GM19463 (cell line): Measurements from ENCODE around the gene SYT9.

ENCODE experiments used
- ATAC-seq: cut with Tn5 transposase; IDR thresholded peaks from one replicate; pipeline ENCODE4 v1.9.1; 2021; ENCODE audit warnings: mild to moderate bottlenecking, moderate library complexity; ENCODE audit not compliant: unreplicated experiment

Gene SYT9

DNA sequence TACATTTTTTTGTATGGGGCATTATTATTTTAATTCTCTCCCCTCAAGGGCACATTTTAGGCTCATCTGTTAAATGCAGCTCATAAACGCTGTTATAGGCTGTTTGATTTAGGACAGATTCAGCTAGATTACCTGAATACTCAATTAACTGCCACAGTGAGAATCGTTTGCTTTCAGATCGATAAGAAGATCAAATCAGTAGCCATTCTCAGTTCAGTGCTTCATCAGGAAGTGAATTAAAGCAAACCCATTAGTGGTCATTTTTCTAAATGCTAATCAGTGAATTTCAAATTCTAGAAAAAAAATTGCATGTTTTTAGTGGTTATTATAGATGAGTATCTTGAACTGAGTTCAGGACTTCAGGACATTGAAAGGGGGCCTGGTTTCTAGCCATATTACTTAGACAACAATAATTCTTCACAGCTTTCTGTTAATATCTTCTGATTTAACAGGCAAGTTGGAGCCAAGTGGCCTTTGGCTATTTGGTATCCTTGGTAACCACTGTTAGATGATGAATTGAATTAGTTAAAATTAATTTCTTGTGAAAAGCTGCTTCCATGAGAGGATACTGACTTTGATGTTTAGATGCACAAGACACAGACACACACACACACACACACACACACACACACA lies 18.6 kb downstream of the SYT9 start:
- no peak for ATAC-seq

DNA sequence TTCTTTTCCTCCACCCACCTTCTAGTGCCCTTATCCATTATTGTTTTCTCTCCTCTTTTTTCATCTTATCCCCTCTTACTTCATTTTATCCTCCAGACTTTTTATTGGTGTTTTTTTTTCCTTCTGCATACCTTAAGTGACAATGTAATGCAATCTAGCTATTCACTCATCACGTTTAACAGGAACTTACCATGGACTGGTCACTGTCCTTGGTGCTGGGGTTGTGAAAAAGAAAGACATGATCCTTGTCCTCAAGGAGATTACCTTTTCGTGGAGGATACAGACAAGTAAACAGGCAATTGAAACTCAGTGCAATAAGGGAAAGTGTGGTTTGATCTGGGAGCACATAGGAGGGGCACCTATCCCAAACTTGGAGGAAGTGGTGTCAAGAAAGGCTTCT lies 20.7 kb downstream of the SYT9 start:
- ATAC-seq, result no peak

DNA sequence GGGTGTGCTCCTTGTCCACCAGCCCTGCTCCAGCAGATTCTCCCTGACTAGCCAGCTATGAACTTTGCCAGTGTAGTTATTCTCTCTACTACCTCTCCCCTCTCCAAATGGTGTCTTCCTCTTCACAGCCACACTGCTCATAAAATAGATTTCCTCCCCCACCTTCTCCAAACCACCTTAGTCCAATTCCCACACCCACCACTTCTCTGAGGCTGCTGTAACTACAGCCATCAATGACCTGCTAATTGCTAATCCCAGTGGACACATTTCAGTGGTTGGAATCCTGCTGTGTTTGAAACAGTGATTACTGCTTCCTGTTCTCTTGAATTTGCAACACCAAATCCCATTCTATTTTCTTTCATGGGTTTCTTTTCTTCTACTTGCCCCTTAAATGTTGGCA lies 23.4 kb downstream of the SYT9 start:
- ATAC-seq, result no peak

DNA sequence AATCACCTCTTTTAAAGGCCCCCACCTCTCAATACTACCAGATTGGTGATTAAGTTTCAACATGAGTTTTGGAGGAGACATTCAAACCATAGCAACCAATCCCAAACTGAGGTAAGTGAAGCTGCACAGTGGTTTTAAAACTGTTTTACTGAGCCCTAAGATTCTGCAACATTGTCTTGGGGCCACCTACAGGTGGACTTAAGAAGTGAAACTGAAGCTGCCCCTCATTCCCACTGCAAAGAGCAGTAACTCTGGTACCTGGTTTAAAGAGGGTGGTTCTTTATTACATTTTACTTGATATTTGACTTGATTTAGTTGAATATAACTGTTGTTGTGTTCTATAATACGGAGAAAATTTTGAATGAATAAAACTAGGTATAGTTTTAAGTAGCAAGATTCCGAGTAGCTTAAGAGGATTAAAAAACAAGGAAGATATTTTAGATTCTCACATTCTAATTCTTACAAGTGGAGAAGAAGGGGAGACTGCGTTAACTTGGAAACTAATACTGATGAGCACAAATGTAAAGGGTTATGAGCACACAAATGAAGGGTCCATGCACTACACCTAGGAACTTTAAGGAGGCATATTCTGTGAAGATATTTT lies 26.7 kb downstream of the SYT9 start:
- no peak for ATAC-seq

DNA sequence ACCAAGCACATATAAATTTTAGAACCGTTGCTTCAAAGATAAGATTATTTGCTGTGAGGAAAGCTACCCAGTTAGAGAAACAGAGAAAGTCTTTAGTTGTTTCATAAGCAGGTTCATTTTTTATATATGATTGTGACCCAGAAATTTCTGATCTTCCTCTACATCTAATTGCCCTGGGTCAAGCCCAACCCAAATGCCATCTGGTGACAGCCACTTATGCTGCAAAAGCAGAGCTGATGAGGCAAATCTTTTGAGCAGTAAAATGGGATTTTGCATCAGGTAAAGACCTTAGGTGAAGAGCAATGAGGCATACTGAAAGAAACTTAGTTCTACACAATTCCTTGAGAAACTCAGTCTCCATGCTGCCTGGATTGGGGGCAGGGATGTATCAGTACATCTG lies 28.0 kb downstream of the SYT9 start:
- no peak for ATAC-seq

DNA sequence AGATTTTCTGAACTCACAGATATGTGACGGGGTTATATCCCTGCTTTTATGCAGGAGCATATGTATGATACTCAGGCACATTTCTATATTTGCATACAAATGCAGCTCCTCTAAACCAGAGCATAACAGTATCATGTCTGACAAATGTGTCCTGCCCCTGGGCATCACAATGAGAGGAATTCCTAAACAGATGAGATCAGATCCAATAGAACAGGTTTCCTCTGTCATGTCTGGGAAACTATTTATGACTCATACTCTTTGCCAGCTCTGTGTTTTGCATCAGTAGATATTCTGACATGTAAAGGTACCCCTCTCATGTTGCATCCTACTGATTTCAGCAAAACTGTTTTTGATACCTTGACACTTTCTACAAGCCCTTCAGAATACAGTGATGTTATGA lies 29.4 kb downstream of the SYT9 start:
- ATAC-seq, result no peak

DNA sequence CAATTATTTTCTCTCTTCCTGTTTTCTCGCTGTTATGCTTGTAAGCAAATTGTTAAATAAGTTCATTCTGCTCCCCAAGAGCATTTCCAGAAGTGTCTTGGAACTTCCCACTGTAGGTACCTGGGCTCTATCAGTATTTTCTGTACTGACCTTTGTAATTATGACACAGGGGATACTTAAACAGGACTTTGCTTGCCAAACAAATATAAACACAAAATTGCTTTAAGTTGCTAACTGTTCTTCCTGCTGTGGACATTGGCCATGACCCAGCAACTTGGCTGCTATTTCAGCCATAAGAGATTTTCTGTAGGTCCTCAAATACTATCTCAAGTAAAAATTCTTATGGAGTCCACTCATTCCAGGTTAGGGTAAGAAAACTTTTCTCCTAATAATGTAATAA lies 30.1 kb downstream of the SYT9 start:
- no peak for ATAC-seq

DNA sequence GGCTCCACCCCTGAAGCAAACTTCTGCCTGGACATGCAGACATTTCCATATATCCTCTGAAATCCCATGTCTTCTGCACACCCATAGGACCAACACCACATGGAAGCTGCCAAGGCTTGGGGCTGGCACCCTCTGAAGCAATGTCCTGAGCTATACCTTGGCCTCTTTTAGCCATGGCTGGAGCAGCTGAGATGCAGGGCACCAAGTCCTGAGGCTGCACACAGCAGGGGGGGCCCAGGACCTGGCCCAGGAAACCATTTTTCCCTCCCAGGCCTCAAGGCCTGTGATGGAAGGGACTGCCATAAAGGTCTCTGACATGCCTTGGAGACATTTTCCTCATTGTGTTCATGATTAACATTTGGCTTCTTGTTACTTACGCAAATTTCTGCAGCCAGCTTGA lies 34.5 kb downstream of the SYT9 start:
- no peak for ATAC-seq

DNA sequence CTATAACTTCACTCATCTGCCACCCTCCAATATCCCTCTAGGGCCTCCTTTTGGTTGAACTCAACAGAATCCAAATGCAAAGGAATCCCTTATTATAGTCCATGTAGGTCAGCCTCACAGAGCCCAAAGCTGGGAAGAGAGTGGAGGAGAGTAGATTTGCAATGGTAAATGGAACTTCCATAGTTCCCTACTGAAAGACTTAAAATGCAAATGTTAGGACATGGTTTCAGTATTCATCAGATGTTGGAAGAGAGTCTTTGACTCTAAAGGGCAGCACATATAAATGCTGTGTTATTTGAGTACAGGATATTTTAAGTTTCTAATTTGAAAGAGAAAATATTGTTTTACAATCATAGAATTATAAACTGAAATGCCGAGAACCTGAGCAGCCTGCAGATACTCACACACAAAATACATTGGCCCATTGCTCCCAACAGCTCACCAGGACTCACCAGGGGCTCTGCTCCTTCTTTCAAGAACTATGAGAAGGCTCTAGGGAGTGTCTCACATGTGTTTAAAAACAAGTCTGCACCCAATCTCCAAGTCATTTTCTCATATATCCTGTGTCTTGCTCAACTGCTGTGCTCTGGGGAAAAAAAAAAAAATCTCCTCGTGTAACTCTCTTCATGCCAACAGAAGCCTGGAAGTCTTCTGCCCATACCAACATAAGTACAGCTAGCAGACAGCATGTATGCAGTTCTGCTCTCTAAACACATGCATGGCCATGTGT lies 39.6 kb downstream of the SYT9 start:
- no peak for ATAC-seq

DNA sequence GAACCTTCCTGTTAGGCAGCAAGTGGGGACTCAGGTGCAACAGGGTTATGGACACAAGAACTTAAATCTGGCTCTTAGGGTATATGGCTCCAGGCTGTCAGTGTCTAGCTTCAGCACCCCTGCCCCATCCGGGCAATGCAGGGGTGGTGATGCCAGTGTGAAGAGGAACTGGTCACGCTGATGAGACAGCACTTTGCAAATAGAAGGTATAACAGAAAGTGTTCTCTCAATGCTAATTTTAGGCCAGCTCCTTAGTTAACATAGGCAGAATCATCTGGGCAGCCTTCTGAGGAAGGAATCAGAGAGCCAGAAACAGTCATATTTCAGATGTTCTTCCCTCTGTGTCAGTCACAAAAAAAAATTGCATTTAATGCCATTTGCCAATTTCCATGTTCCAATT lies 41.2 kb downstream of the SYT9 start:
- ATAC-seq, result no peak

DNA sequence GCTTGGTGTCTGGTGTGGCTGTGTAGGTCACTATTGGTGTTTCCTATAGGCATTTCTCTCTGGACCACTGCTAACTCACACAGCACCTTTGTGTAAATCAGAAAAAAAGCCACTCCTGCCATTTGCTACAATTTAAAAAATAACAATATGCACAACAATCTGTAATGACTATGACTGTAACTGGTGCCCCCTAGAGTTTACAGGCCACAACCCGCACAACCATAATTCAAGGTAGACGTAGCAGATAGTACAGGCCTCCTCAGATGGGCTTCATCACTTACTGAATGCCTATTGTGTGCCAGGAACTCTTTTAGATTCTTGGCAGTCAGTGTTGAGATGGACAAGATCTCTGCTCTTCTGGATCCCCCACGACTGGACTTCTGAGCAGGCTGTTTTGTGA lies 47.7 kb downstream of the SYT9 start:
- ATAC-seq, result no peak

DNA sequence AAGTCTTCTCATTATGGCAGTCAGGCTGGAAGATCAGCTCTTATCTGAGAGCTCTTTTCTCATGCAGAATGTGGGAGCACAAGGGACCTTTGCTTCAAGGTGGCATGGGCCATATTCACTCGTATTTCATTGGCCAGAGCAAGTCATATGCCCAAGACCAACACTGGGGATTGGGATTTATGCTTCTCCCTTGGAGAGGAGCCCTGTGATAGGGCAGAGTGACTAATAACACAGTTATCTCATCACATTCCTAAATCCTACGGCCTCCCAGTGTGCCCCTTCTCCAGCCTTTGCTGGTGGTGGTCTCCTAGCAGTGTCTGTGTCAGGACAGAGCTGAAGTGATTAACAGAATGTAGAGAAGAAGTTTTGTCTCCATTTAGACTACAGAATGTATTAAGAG lies 48.6 kb downstream of the SYT9 start:
- ATAC-seq, result no peak

DNA sequence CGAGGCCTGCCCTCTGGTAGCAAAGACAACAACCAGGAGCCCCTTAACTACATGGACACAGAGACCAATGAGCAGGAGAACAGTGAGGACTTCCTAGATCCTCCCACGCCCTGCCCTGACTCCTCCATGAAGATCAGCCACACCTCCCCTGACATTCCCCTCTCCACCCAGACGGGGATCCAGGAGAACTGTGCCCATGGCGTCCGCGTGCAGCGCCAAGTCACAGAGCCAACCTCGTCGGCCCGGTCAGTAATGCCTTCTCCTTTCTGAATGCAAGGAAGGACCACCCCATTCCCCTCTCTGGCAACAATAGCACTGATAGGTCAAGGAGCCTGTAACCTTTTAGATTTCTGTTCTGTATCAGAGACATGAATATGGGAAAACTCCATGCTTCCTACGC lies 51.4 kb downstream of the SYT9 start:
- no peak for ATAC-seq

DNA sequence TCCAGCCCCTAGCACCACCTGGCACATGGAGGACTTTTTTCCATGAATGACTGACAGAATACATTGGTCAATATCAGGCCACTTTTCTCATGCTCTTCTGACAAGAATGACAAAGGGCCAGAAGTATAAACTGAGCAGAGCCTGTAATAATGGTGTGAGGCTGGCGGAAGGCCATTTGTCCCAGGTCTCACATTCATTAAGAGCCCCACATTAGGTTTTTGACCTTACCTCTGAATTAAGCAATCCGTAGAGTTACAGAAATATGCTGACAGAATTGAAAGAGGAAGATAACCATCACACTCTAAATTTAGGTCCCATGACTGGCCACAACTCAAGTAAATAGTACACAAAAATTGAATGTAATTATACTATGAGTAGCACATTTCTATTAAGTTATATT lies 55.2 kb downstream of the SYT9 start:
- ATAC-seq, result no peak

DNA sequence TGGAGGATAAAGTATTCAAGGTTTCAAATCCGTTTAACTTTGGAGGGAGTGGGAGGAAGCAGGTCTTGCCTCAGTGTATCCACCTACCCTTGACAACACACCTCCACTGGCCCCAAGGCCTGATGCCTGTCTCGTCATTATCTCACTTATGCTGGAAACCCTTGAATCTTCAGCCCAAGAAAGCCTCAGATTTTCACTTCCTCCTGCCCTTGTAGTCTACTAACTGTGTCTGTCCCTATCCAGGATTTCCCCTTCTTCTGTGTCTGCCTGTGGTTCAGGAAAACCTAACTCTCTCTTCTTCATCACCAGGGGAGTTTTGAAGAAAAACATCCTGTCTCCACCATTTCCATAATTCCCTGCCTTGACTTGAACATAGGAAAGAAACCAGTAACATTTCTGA lies 56.1 kb downstream of the SYT9 start:
- ATAC-seq, result peak; percentile 68

DNA sequence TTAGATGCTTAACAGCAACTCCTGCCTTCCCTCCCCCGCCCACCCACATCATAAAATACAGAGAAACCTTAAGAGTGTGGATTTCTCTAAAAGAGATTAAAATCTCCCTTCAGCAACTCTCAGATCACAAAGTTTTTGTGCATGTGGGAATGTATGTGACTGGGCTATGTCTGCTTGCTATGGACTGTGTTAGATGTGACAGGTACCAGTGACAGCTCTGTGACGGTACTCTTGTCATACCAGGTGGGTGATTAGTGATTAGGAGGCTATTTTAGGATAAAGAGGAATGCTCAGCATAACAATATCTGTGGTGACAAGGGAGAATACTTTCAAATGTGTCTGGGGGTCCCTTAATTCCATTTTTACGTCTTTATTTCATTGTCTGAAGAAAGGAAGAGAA lies 60.2 kb downstream of the SYT9 start:
- ATAC-seq, result no peak

DNA sequence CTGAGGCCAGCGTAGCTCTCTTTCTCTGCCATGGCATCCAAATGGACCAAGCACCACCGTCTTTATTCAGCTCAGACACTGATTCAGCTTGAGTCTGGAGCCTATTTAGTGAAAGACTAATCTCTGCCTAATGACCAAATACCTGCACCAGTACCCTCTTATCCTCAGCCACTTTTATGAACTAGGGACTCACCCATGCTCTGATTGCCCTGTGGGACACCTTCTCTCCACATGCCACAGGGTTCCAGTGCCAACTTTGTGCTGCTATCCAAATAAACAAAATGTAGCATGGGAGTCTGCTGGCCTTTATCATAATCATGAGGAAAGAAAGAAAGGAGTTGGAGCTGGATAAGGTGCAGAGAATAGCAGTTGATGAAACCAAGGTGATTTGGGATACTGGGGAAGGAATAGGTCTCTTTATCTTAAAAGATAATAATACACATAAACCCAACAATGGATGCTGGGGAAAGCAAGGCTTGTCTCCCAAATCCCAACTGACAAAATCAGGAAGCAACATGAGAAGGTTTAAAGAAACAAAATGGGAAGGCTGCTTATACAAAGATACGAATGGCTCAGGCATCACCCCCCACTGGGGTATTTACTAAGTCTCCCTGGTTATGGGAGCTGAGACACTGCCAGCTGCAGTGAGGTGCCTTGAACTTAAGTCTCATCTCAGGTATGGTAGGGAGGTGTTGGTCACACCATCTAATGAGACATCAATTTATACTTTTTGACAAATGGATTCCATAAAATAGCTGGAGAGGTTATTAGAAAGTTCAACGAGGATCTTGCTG lies 63.3 kb downstream of the SYT9 start:
- ATAC-seq, result no peak

DNA sequence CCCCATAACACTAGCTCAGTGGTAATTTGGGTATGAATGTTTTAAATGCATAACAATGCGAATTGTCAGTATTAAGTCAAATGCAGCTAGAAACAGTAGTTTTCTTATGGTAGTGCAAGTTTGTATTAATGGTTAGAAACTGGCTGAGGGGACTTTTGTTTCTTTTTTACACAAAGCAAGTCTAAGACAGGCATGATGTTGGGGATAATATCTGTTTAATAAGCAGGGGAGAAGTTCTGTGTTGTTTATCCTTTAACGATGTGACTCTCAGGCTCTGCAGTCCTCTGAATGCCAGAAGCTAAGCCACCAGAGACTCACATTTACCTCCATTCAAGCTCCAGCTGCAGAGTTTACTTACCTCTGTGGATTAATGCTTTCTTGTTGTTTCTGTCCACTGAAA lies 67.8 kb downstream of the SYT9 start:
- ATAC-seq, result no peak

DNA sequence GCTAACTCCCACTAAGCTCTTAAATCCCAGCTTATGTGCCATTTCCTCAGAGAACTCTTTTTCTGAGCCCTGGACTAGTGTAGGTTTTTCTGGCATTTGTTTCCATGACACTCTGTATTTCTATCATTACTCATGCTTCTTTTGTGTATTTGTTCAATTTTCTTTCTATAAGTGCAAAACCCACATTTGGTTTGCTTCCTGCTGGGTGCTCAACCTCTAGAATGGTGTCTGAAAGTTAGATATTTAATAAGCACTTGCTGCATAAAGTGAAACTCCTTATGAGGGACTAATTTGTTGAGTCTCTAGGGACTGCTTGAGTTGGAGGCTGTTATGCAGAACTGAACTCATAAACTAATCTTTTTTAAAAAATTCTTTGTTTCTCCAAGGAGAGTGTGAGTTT lies 68.6 kb downstream of the SYT9 start:
- ATAC-seq, result no peak

DNA sequence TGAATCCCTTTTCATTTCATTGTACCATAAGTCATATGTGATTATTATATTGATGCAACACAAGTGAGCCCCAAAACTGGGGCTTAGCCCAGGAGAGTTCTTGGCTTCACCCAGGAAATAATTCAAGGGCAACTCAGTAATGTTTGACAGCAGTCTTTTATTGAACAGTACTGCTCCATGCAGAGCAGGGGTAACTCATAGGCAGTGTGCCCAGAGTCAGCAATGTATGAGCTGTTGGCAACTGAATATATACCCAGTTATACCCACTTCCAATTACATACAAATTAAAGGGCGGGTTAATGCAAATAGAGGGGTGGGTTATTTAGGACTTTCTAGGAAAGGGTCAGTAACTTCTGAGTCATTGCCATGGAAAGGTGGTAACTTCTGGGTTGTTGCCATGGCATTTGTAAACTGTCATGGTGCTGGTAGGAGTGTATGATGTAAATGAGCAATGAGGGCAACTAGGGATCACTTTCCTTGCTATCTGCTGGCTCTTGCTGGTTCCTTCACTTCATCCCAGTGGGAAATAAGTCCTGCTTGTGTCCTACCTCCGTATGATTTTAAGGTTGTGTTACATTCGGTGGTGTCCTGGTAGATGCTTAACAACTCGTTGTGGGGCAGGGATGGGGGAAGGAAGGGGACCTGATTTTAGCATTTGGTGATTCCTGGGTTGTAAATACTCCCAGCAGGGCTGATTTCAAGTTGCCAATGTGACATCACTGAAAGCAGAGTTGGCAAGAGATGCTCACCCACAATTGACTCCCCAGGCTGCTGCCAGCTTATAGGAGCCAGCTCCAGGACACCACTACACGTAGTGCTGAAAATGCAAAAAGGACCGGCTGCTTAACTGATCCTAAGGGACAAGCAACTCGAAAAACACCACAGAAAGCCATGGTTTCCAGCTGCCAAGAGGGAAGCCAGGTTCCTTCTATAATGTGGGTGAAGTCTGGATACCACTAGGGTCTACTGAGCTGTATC lies 70.1 kb downstream of the SYT9 start:
- ATAC-seq, result no peak

DNA sequence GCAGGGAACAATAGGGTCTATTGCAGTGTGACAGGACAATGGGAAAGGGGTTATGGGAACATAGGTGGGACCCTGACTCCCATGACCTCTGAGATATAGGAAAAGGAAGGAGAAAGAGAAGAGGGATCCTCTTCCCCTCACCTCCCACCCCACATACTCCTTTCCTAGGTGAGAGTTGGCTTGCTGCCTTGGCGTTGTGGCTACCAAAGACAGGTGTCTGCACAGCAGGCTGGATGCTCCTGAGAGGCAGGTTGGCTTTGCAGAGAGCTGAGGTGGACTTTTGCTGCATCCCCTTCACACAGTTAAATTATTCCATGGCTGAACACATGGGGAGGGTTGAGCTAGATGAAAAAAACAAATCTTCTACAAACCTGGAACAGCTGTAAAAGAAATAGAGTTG lies 80.7 kb downstream of the SYT9 start:
- no peak for ATAC-seq
